Activated CD8-positive, alpha-beta memory T cell treated with anti-CD3 and anti-CD28 coated beads, Interleukin-2, amount 10 ng/mL, durations not matched to agents 7 days and 5 days (primary cell): ENCODE results near the gene PEMT. TPM values are rescaled to one million over a fixed set of nuclear protein-coding genes. Genes with fewer than 3 reads are reported as not detected.

Experiments
- ATAC-seq: fragments of 150-1000 bp; cut with Tn5 transposase; one replicate; pipeline ENCODE4 v1.10.0; 2021; ENCODE audit warnings: moderate library complexity
- CTCF ChIA-PET: fragments of 350-600 bp; sonication (Branson Sonifier 250); formaldehyde crosslinking; loops from one replicate; lab custom pipeline; 2021; ENCODE audit warnings: antibody characterized with exemption; lab: Charles Lee
- DNase-seq: peaks from one replicate; pipeline ENCODE4 v3.0.0-alpha.2; 2020
- H3K27ac Mint-ChIP-seq: one replicate; pipeline ENCODE4 v1.8.0; 2021; ENCODE audit warnings: mild to moderate bottlenecking, mixed read lengths
- H3K27me3 Mint-ChIP-seq: one replicate; pipeline ENCODE4 v1.8.0; 2021; ENCODE audit warnings: mixed read lengths
- H3K36me3 Mint-ChIP-seq: one replicate; pipeline ENCODE4 v1.8.0; 2021; ENCODE audit warnings: mild to moderate bottlenecking, mixed read lengths
- H3K4me1 Mint-ChIP-seq: one replicate; pipeline ENCODE4 v1.8.0; 2021; ENCODE audit warnings: mixed read lengths
- H3K4me3 Mint-ChIP-seq: one replicate; pipeline ENCODE4 v1.8.0; 2021; ENCODE audit warnings: mild to moderate bottlenecking, moderate library complexity, mixed read lengths
- H3K9me3 Mint-ChIP-seq: one replicate; pipeline ENCODE4 v1.8.0; 2022; ENCODE audit warnings: low read depth, mixed read lengths
- total RNA-seq, 2 experiments: library from RNA; stranded (reverse); gene quantifications; one replicate each; pipeline ENCODE4 v1.2.3, GENCODE V29; 2021

The PEMT gene
- total RNA-seq, 2 experiments from 2014 or later = 17.5 to 18.6 TPM

- no peaks in the 10 kb centered on the region for H3K9me3 Mint-ChIP-seq
- no peaks in the 10 kb centered on the region for H3K36me3 Mint-ChIP-seq
- CTCF ChIA-PET = interaction anchor here (2.3 kb wide), 1 partner anchor 209 kb away, joined by 9 read pairs; no protein-coding TSS in a partner anchor
- no peak for ATAC-seq
- no peak overlapping the region for H3K4me3 Mint-ChIP-seq
- no peaks in the 10 kb centered on the region for H3K4me1 Mint-ChIP-seq
- DNase-seq = no peak
- H3K27me3 Mint-ChIP-seq = no peaks in the 10 kb centered on the region
- no peak overlapping the region for H3K27ac Mint-ChIP-seq
These were observed 28.0 kb downstream of the PEMT start for GRCh38 chr17:17563530-17563929.

GRCh38 chr17:17562146-17562511 lies 29.4 kb downstream of the PEMT start:
- DNase-seq = no peak
- Mint-ChIP-seq H3K4me1 (no peaks in the 10 kb centered on the region), H3K4me3 (no peak overlapping the region), H3K27ac (no peak overlapping the region), H3K9me3 (no peaks in the 10 kb centered on the region), H3K27me3 (no peaks in the 10 kb centered on the region), H3K36me3 (no peaks in the 10 kb centered on the region)
- no peak for ATAC-seq
- CTCF ChIA-PET = interaction anchor here (0.9 kb wide), 1 partner anchor 30 kb away, joined by 3 read pairs; no protein-coding TSS in a partner anchor

- CTCF ChIA-PET = interaction anchor here (0.9 kb wide), 1 partner anchor 31 kb away, joined by 3 read pairs; no protein-coding TSS in a partner anchor
- no peak for ATAC-seq
- no peak overlapping the region for H3K27ac Mint-ChIP-seq
These were observed 29.9 kb downstream of the PEMT start for GRCh38 chr17:17561408-17562145.

GRCh38 chr17:17560975-17561374 lies 30.5 kb downstream of the PEMT start:
- H3K27me3 Mint-ChIP-seq = no peaks in the 10 kb centered on the region
- no peak for ATAC-seq
- H3K9me3 Mint-ChIP-seq = no peaks in the 10 kb centered on the region
- H3K27ac Mint-ChIP-seq = no peak overlapping the region
- no peaks in the 10 kb centered on the region for H3K4me1 Mint-ChIP-seq
- no peaks in the 10 kb centered on the region for H3K36me3 Mint-ChIP-seq
- no peak overlapping the region for H3K4me3 Mint-ChIP-seq
- CTCF ChIA-PET = no interaction called here
- no peak for DNase-seq

More at GRCh38 chr17:17561408-17562145, 29.9 kb downstream of the PEMT start:
- Mint-ChIP-seq H3K9me3 (no peaks in the 10 kb centered on the region), H3K36me3 (no peaks in the 10 kb centered on the region), H3K4me3 (no peak overlapping the region), H3K4me1 (no peaks in the 10 kb centered on the region), H3K27me3 (no peaks in the 10 kb centered on the region)
- DNase-seq = no peak

GRCh38 chr17:17560167-17560566 lies 31.3 kb downstream of the PEMT start:
- DNase-seq (no peak), ATAC-seq (no peak)
- no peaks in the 10 kb centered on the region for H3K27me3 Mint-ChIP-seq
- no peaks in the 10 kb centered on the region for H3K4me1 Mint-ChIP-seq
- no peaks in the 10 kb centered on the region for H3K9me3 Mint-ChIP-seq
- no peak overlapping the region for H3K4me3 Mint-ChIP-seq
- no peak overlapping the region for H3K27ac Mint-ChIP-seq
- H3K36me3 Mint-ChIP-seq = no peaks in the 10 kb centered on the region
- CTCF ChIA-PET = no interaction called here

GRCh38 chr17:17559164-17559563 lies 32.3 kb downstream of the PEMT start:
- ATAC-seq = no peak
- Mint-ChIP-seq H3K36me3 (no peaks in the 10 kb centered on the region), H3K4me3 (no peak overlapping the region), H3K9me3 (no peaks in the 10 kb centered on the region), H3K27me3 (no peaks in the 10 kb centered on the region), H3K4me1 (no peaks in the 10 kb centered on the region), H3K27ac (no peak overlapping the region)
- CTCF ChIA-PET = interaction anchor here (1.0 kb wide), 1 partner anchor 63 kb away, joined by 4 read pairs; the partner anchor contains the start of gene RASD1
- DNase-seq = no peak

GRCh38 chr17:17558431-17558830 lies 33.1 kb downstream of the PEMT start:
- no peak for DNase-seq
- Mint-ChIP-seq H3K27ac (no peak overlapping the region), H3K27me3 (no peaks in the 10 kb centered on the region), H3K4me1 (no peaks in the 10 kb centered on the region), H3K4me3 (no peak overlapping the region), H3K9me3 (no peaks in the 10 kb centered on the region), H3K36me3 (no peaks in the 10 kb centered on the region)
- CTCF ChIA-PET = no interaction called here
- ATAC-seq = no peak

- Mint-ChIP-seq H3K27ac (no peak overlapping the region), H3K27me3 (no peaks in the 10 kb centered on the region), H3K9me3 (no peaks in the 10 kb centered on the region), H3K4me3 (no peak overlapping the region), H3K4me1 (no peaks in the 10 kb centered on the region), H3K36me3 (no peaks in the 10 kb centered on the region)
- CTCF ChIA-PET = no interaction called here
- DNase-seq = no peak
- ATAC-seq = no peak
These were observed 33.7 kb downstream of the PEMT start for GRCh38 chr17:17557796-17558195.

- ATAC-seq = no peak
- no peak for DNase-seq
- CTCF ChIA-PET = no interaction called here
- no peak overlapping the region for H3K27ac Mint-ChIP-seq
- no peaks in the 10 kb centered on the region for H3K27me3 Mint-ChIP-seq
- H3K4me3 Mint-ChIP-seq = no peak overlapping the region
- no peaks in the 10 kb centered on the region for H3K36me3 Mint-ChIP-seq
- H3K9me3 Mint-ChIP-seq = no peaks in the 10 kb centered on the region
- no peaks in the 10 kb centered on the region for H3K4me1 Mint-ChIP-seq
These were observed 34.8 kb downstream of the PEMT start for GRCh38 chr17:17556671-17557070.

- Mint-ChIP-seq H3K9me3 (no peaks in the 10 kb centered on the region), H3K27ac (no peak overlapping the region), H3K4me3 (no peak overlapping the region), H3K4me1 (no peaks in the 10 kb centered on the region), H3K27me3 (no peaks in the 10 kb centered on the region), H3K36me3 (no peaks in the 10 kb centered on the region)
- ATAC-seq (no peak), DNase-seq (no peak)
- CTCF ChIA-PET = interaction anchor here (1.3 kb wide), 1 partner anchor 13 kb away, joined by 3 read pairs; no protein-coding TSS in a partner anchor
These were observed 35.6 kb downstream of the PEMT start for GRCh38 chr17:17555906-17556305.

GRCh38 chr17:17555151-17555550 lies 36.4 kb downstream of the PEMT start:
- no peak for DNase-seq
- no peak for ATAC-seq
- Mint-ChIP-seq H3K36me3 (no peaks in the 10 kb centered on the region), H3K27me3 (no peaks in the 10 kb centered on the region), H3K27ac (no peak overlapping the region), H3K9me3 (no peaks in the 10 kb centered on the region), H3K4me3 (no peak overlapping the region), H3K4me1 (no peaks in the 10 kb centered on the region)
- CTCF ChIA-PET = interaction anchor here (1.0 to 1.3 kb wide), 2 partner anchors 13 to 14 kb away, joined by 3 read pairs; no protein-coding TSS in a partner anchor

- Mint-ChIP-seq H3K27me3 (no peaks in the 10 kb centered on the region), H3K9me3 (no peaks in the 10 kb centered on the region), H3K36me3 (no peaks in the 10 kb centered on the region), H3K4me3 (no peak overlapping the region), H3K4me1 (no peaks in the 10 kb centered on the region), H3K27ac (no peak overlapping the region)
- CTCF ChIA-PET = interaction anchor here (1.0 kb wide), 1 partner anchor 14 kb away, joined by 3 read pairs; no protein-coding TSS in a partner anchor
- DNase-seq (no peak), ATAC-seq (no peak)
These were observed 37.2 kb downstream of the PEMT start for GRCh38 chr17:17554266-17554665.

GRCh38 chr17:17553217-17554195 lies 38.0 kb downstream of the PEMT start:
- H3K4me1 Mint-ChIP-seq = no peaks in the 10 kb centered on the region
- no peak overlapping the region for H3K4me3 Mint-ChIP-seq
- H3K27ac Mint-ChIP-seq = no peak overlapping the region
- ATAC-seq (no peak), DNase-seq (no peak)
- no peaks in the 10 kb centered on the region for H3K9me3 Mint-ChIP-seq
- no peaks in the 10 kb centered on the region for H3K27me3 Mint-ChIP-seq
- CTCF ChIA-PET = no interaction called here
- H3K36me3 Mint-ChIP-seq = no peaks in the 10 kb centered on the region
